Measurements from ENCODE around the gene RABL2B.

DNA sequence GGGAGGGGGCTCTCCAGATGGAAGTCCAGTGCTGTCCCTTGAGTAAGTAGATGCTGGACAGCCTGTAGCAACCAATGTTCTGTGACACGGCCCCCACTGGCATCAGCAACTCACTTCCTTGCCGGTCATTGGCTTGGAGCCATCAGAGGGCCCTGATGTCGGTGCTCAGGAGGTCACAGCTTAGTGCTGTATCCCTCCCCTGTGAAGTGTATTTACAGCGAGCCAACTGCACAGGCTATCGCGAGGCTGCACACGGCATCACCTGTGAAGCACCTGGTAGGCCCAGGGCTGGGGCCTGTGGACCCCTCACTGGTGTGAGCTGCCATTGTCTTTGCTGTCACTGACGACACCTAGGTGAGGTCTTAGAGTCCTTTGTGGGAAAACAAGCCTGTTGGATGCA, 58.8 kb downstream of the RABL2B start:
- TF ChIP-seq, protein P1, sequence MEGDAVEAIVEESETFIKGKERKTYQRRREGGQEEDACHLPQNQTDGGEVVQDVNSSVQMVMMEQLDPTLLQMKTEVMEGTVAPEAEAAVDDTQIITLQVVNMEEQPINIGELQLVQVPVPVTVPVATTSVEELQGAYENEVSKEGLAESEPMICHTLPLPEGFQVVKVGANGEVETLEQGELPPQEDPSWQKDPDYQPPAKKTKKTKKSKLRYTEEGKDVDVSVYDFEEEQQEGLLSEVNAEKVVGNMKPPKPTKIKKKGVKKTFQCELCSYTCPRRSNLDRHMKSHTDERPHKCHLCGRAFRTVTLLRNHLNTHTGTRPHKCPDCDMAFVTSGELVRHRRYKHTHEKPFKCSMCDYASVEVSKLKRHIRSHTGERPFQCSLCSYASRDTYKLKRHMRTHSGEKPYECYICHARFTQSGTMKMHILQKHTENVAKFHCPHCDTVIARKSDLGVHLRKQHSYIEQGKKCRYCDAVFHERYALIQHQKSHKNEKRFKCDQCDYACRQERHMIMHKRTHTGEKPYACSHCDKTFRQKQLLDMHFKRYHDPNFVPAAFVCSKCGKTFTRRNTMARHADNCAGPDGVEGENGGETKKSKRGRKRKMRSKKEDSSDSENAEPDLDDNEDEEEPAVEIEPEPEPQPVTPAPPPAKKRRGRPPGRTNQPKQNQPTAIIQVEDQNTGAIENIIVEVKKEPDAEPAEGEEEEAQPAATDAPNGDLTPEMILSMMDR (IDR thresholded peaks at IDR 0.05; ENCODE audit: poor library complexity) = no peak
- TF ChIP-seq EZH2 (IDR thresholded peaks at IDR 0.05; ENCODE audit: borderline replicate concordance) (no peak), EZH2phosphoT487 (IDR thresholded peaks at IDR 0.05; ENCODE audit: low read depth, severe bottlenecking, unreplicated experiment) (no peak)
